Superior temporal gyrus (tissue), 1 donor: ENCODE measurements around the gene TTF2.
"Not testable (repeated sequence)": the region's sequence is repeated elsewhere in the genome, so short reads cannot be mapped to it uniquely, and the experiment has no call there.

Source experiments
- DNase-seq: peaks from one replicate; pipeline ENCODE4 v3.0.0-alpha.2; 2016; ENCODE audit errors: extremely low spot score

TTF2 gene

GRCh38 chr1:117150316-117150715 lies 90.2 kb downstream of the TTF2 start:
- no peak for DNase-seq

- not testable (repeated sequence) for DNase-seq
Observed at GRCh38 chr1:117151305-117151704, 91.2 kb downstream of the TTF2 start.
